Colonic mucosa (tissue), 4 donors: ENCODE measurements around the gene LAMTOR1. TPM values are rescaled to one million over a fixed set of nuclear protein-coding genes. Genes with fewer than 3 reads are reported as not detected.

Source experiments
- DNase-seq: peaks from one replicate; pipeline ENCODE4 v3.0.0-alpha.2; 2020
- H3K27ac ChIP-seq: fragments of 200-600 bp; one replicate; pipeline ENCODE4 v1.8.0; 2021
- H3K27me3 ChIP-seq: fragments of 200-600 bp; one replicate; pipeline ENCODE4 v1.8.0; 2021
- H3K36me3 ChIP-seq: fragments of 200-600 bp; one replicate; pipeline ENCODE4 v1.8.0; 2021
- H3K4me1 ChIP-seq: fragments of 200-600 bp; one replicate; pipeline ENCODE4 v1.8.0; 2021; ENCODE audit warnings: mild to moderate bottlenecking
- H3K4me3 ChIP-seq: fragments of 200-600 bp; one replicate; pipeline ENCODE4 v1.8.0; 2021
- H3K9ac ChIP-seq, 2 donors: one replicate each; pipeline ENCODE4 v1.7.0; 2013; ENCODE audit warnings: control low read depth in 2 of 2, low read depth in 2 of 2, low read length in 2 of 2
- H3K9me3 ChIP-seq: fragments of 200-600 bp; one replicate; pipeline ENCODE4 v1.8.0; 2021
- CTCF ChIP-seq: fragments of 200-600 bp; IDR thresholded peaks from one replicate; pipeline ENCODE4 v1.8.0; 2022; ENCODE audit warnings: antibody characterized with exemption, mild to moderate bottlenecking
- intact Hi-C: fragments of 100-400 bp; cut with DNase I; formaldehyde crosslinking; loops from one replicate; pipeline ENCODE4 v1.14.1; 2022
- total RNA-seq, 2 donors: library from RNA; stranded (reverse); fragmentation: NEBNext Ultra II Directional in 1 of 2; extraction: Animal tissue kit (Norgen Biotek cat#: 25700) in 1 of 2; gene quantifications; one replicate each; pipeline ENCODE4 v1.2.1, GENCODE V29; 2021
- donor health status: healthy.
- donor health status: DM: no; HTN: no; CAD: no.
- donor health status: DM: no; HTN: no; CAD: no.

LAMTOR1 gene
- total RNA-seq, 2 donors from 2014 or later = 84.9 to 93.4 TPM

GRCh38 chr11:72124046-72124445 lies 20.9 kb upstream of the LAMTOR1 start:
- no peaks in the 10 kb centered on the region for H3K27me3 ChIP-seq
- no peak overlapping the region for H3K9ac ChIP-seq
- H3K4me1 ChIP-seq = no peaks in the 10 kb centered on the region
- DNase-seq = no peak
- intact Hi-C loops = no loop called here
- TF ChIP-seq CTCF = no peak
- no peak overlapping the region for H3K27ac ChIP-seq
- no peaks in the 10 kb centered on the region for H3K36me3 ChIP-seq
- no peaks in the 10 kb centered on the region for H3K9me3 ChIP-seq
- no peak overlapping the region for H3K4me3 ChIP-seq

- no peak overlapping the region for H3K4me3 ChIP-seq
- DNase-seq = no peak
Observed at GRCh38 chr11:72123117-72123653, 20.1 kb upstream of the LAMTOR1 start.

GRCh38 chr11:72122607-72123006 lies 19.5 kb upstream of the LAMTOR1 start:
- Histone ChIP-seq H3K36me3 (no peaks in the 10 kb centered on the region), H3K27ac (no peak overlapping the region), H3K9ac (no peak overlapping the region), H3K9me3 (no peaks in the 10 kb centered on the region), H3K4me1 (no peaks in the 10 kb centered on the region), H3K4me3 (no peak overlapping the region), H3K27me3 (no peaks in the 10 kb centered on the region)
- intact Hi-C loops = no loop called here
- TF ChIP-seq CTCF = no peak
- no peak for DNase-seq

More at GRCh38 chr11:72123117-72123653, 20.1 kb upstream of the LAMTOR1 start:
- H3K27ac ChIP-seq = no peak overlapping the region
- H3K4me1 ChIP-seq = no peaks in the 10 kb centered on the region
- H3K27me3 ChIP-seq = no peaks in the 10 kb centered on the region
- H3K36me3 ChIP-seq = no peaks in the 10 kb centered on the region
- TF ChIP-seq CTCF = no peak
- intact Hi-C loops = no loop called here
- no peak overlapping the region for H3K9ac ChIP-seq
- no peaks in the 10 kb centered on the region for H3K9me3 ChIP-seq

GRCh38 chr11:72120930-72121329 lies 17.8 kb upstream of the LAMTOR1 start:
- Histone ChIP-seq H3K36me3 (no peaks in the 10 kb centered on the region), H3K27ac (no peak overlapping the region), H3K4me3 (no peak overlapping the region), H3K9me3 (no peaks in the 10 kb centered on the region), H3K9ac (no peak overlapping the region), H3K27me3 (no peaks in the 10 kb centered on the region), H3K4me1 (no peaks in the 10 kb centered on the region)
- intact Hi-C loops = no loop called here
- no peak for DNase-seq
- no peak for TF ChIP-seq CTCF

GRCh38 chr11:72119198-72119597 lies 16.1 kb upstream of the LAMTOR1 start:
- no peak overlapping the region for H3K4me3 ChIP-seq
- no peak for TF ChIP-seq CTCF
- H3K9ac ChIP-seq = no peak overlapping the region
- no peaks in the 10 kb centered on the region for H3K4me1 ChIP-seq
- H3K27ac ChIP-seq = no peak overlapping the region
- H3K9me3 ChIP-seq = no peaks in the 10 kb centered on the region
- intact Hi-C loops = no loop called here
- DNase-seq = no peak
- H3K27me3 ChIP-seq = no peaks in the 10 kb centered on the region
- H3K36me3 ChIP-seq = no peaks in the 10 kb centered on the region
